Inflammatory macrophage treated with lipopolysaccharide for 4 hours (primary cell): ENCODE results near the gene DMRTC1B.
"Not testable (repeated sequence)": the region's sequence is repeated elsewhere in the genome, so short reads cannot be mapped to it uniquely, and the experiment has no call there.

ENCODE experiments used
- DNase-seq: peaks from one replicate; pipeline ENCODE4 v3.0.0-alpha.2; 2020

Gene DMRTC1B

DNA sequence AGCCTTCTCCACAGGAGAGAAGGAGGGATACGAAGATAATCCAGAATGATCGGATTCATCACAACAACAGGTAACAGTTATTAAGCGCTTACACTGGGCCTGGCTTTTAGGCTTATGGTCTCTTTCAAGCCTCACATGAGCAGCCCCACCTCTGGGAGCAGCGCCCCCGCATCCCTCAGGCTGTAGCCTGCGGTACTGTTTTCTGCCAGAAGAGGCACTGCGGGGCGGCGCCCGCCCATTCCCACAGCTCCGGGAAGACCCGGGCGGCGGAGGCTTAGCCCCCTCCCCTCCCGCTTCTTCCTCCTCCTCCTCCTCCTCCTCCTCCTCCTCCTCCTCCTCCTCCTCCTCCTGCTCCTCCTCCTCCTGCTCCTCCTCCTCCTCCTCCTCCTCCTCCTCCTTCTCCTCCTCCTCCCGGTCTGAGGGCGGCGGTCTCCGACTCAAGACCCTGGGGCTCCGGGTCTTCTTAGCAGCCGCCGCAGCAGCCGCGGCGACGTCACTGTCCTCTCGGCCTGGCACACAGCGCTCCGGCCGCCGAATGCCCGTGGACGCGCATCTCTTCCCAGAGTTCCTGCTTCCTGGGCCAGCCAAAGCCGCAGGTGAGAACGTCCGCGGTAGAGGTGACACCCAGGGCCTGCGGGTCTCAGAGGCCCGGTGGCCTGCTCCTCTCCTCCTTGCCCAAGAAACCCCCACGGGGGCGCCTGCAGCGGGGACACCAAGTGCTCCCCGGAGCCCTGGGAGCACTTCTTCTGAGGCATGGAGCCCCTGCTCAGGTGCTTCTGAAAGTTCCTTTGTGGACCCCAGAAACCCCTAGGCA, at the start of gene DMRTC1B:
Gene DMRTC1B (plus strand): TSS at position 238 of the 814 bp plus-strand sequence. CDS start 68,246 bp downstream, outside the sequence.
- not testable (repeated sequence) for DNase-seq

DNA sequence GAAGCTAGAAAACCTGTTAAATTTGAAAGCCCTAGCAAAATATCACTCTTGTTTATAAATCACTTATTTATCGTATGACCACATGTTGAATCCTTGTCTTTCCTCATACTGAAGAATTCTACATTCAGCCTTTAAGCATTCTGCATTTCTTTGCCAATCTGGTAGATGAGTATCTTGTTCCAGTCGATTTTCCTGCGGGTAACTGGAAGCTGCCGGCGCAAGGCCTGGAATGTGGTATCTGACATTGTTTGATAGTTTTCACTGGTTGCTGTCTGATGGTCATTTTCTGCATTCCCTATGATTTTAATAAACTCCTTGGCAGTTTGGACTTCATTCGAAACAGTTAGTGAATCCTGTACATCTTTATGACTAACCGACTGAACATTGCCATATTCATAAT, 48.8 kb upstream of the DMRTC1B start:
- no peak for DNase-seq

GRCh38 chrX:72733636-72734035, 43.1 kb upstream of the DMRTC1B start:
- DNase-seq: not testable (repeated sequence)

DNA sequence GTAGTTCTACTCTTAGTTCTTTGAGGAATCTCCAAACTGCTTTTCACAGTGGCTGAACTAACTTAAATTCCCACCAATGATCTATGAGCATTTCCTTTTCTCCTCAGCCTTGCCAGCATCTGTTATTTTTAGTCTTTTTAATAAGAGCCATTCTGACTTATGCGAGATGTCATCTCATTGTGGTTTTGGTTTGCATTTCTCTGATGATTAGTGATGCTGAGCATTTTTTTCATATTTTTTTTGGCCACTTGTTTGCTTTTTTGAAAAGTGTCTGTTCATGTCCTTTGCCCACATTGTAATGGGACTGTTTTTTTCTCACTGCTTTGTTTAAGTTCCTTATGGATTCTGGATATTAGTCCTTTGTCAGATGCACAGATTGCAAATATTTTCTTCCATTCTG, 41.1 kb upstream of the DMRTC1B start:
- no peak for DNase-seq

DNA sequence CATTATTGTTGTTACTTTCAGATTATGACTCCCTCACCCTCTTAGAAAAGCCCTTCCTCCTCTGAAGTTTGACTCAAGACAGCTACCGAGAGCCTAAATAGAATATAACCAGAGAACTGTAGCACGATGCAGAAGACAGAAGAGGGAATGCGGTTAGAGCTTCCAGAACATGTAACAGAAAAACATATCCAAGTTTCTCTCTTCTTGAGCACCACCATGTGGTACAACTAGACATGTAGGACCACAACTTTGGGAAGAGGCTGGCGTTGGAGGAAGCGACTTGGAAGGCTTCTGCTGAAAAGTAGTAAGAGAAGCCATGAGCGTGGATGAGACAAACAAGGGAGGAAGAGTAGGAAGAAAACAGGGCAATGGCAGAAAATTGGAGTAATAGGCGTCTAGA, 31.1 kb upstream of the DMRTC1B start:
- DNase-seq: not testable (repeated sequence)

DNA sequence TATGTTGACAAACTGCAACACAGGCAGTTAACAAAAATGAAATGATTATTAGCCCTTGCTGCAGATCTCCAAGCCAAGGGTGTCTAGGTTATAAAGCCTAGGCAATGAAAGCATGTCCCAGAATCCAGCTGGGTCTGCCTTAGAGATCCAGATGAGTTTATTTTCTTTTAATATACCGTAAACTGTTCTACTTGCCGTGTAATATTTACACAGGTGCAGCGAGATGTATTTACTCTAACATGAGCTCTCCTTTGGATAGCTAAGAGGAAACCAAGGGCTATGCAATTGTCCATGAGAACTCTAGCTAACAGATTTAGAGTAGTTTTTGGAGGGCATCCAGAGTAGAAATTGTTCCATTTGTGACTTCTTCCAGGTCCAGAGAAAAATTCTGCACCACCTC, 28.1 kb upstream of the DMRTC1B start:
- DNase-seq: not testable (repeated sequence)

DNA sequence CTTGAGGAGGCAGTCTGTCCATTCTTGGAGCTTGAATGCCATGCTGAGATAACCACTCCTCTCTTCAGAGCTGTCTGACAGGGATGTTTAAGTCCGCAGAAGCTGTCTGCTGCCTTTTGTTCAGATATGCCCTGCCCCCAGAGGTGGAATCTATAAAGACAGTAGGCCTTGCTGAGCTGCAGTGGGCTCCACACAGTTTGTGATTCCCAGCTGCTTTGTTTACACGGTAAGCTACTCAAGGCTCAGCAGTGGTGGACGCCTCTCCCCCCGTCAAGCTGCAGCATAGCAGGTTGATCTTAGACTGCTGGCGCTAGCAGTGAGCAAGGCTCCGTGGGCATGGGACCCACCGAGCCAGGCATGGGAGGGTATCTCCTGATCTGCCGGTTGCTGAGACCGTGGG, 16.2 kb upstream of the DMRTC1B start:
- not testable (repeated sequence) for DNase-seq

DNA sequence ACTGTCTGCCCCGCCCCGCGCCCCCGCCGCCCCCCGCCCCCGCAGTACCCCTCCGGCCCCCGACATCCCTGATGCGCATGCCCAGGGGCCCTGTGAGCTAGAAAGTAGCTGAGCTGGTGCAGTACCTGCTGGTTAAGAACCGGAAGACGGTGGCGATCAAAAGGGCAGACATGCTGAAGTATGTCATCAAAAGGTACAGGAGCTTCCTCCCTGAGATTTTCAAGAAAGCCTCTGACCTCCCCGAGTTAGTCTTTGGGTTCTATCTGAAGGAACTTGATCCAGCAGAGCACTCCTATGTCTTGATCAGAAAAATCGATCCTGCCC, 739 bp downstream of the DMRTC1B start:
- DNase-seq: not testable (repeated sequence)

- DNase-seq: not testable (repeated sequence)
These were observed 1.5 kb downstream of the DMRTC1B start for GRCh38 chrX:72778146-72778545.

DNA sequence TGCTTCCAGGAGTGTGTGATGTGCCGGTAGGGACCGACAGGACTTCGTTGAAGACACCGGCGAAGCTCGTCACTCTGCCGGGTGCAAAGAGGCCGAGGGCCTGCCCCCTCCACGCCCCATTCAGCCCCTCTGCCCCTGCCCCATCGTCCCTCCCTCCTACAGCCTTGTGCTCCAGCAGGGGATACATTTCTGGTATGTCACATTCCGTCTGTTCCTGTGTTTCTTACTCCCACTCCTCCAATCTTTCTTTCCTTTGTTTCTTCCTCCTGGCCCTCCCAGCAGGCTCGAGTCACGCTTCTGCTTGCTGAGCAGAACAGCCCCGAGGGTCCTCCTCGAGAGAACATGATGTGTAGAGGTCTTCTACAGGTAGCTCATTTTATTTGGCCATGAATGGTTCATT, 5.9 kb downstream of the DMRTC1B start, which contains the start of gene FAM236B:
Gene FAM236B (minus strand): TSS at position 101 of the 400 bp plus-strand sequence. CDS start 100 bp downstream, at position 1.
- not testable (repeated sequence) for DNase-seq

DNA sequence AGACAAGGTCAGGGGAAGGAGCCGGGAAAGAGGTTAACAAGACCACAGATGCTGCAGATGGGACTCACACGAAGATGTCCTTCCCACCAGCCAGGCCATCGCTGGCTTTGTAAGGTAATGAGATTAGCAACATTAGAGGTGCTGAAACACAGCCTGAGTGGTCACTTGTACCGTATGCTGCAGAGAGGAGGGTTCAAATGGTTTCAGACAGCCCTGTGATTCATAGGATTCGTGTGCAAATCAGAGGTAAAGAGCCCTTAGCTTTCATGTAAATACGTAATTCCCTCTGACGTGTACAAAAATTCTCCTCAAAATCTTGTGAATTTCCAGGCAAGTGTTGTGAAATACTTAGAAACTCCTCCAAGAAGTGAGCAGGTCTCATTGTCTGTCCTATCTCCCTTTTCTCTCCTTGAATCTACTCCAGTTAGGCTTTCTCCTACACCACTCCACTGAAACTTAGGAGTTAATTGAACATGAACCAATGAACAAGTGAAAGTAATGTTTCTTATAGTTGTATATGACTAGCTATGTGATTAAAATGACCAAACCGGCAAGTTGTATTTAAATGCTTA, 6.8 kb downstream of the DMRTC1B start:
- DNase-seq: not testable (repeated sequence)

- DNase-seq: not testable (repeated sequence)
These were observed 7.3 kb downstream of the DMRTC1B start for GRCh38 chrX:72783964-72784363.

- DNase-seq: not testable (repeated sequence)
These were observed 11.5 kb downstream of the DMRTC1B start for GRCh38 chrX:72788142-72788541.

GRCh38 chrX:72790390-72790789, 13.7 kb downstream of the DMRTC1B start:
- not testable (repeated sequence) for DNase-seq

DNA sequence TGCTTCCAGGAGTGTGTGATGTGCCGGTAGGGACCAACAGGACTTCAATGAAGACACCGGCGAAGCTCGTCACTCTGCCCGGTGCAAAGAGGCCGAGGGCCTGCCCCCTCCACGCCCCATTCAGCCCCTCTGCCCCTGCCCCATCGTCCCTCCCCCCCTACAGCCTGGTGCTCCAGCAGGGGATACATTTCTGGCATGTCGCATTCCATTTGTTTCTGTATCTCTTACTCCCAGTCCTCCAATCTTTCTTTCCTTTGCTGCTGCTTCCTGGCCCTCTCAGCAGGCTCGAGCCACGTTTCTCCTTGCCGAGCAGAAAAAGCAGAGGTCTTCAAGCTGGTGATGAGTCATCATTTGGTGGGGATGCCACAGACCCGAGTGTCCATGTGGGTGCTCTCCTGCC, 31.4 kb downstream of the DMRTC1B start, which contains the start of gene FAM236D:
Gene FAM236D (minus strand): TSS at position 101 of the 400 bp plus-strand sequence. CDS start 100 bp downstream, at position 1.
- DNase-seq: not testable (repeated sequence)

DNA sequence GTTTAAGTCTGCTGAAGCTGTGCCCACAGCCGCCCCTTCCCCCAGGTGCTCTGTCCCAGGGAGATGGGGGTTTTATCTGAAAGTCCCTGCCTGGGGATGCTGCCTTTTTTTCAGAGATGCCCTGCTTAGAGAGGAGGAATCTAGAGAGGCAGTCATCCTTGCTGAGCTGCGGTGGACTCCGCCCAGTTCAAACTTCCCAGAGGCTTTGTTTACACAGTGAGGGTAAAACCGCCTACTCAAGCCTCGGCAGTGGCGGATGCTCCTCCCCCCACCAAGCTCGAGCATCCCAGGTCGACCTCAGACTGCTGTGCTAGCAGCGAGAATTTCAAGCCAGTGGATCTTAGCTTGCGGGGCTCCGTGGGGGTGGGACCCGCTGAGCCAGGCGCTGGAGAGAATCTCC, 54.0 kb downstream of the DMRTC1B start:
- DNase-seq: not testable (repeated sequence)

DNA sequence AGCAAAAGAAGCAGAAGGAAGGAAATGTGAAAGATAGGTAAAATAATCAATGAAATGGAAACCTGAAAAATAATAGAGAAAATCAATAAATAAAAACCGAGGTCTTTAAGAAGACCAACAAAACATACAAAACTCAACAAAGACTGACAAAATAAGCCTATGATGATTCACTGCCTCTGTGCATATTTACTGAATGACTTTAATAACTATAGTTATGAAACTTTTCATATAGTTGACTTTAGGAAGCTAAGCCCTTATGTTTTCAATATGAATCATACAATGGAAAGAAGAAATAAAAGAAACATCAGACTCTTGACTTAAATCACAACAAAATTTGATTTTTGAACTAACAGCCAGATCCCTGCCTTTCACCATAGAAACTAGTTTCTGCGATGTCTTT, 60.8 kb downstream of the DMRTC1B start:
- not testable (repeated sequence) for DNase-seq

GRCh38 chrX:72882898-72883297, 106.2 kb downstream of the DMRTC1B start:
- DNase-seq: not testable (repeated sequence)

GRCh38 chrX:72889740-72890139, 113.0 kb downstream of the DMRTC1B start:
- DNase-seq: not testable (repeated sequence)
